ENCODE results near the gene CARMIL1.

Gene CARMIL1

DNA sequence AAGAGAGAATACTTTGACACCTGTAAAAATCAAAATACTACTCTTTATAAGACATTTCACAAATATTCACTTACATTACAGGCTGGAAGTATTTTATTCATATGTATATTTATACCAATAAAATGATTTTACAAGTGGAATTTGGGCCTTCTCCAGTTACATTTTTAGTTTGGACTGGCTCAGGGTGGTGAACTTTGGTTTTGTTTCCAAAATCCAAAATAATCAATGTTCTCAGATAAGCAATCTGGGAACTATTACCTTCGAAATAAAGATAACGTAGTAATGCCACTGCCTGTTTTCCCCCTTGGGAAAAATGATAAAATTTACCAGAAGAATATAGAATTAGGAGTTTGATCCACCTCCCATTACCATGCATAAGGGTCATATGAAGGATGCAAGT is 341.2 kb downstream of the CARMIL1 start:
- DNase-seq (ENCODE audit: low read depth): no peak

DNA sequence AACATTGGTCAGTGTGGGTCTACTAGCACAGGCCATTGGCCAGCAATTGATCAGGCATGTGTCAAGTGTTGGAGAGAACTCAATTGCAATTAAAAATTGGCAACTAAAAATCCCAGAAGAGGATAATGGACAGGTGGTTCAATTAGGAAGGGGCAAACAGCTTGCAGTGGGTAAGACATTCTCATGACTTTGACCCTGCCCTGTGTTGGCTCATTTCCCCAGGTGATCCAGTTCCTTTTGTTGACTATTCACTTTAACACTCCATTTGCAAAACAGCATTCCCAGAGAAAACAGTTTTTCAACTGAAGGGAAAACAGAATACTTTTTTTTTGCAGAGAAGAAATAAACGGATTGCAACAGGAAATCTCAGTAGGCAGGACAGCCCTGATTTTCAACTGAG is 343.9 kb downstream of the CARMIL1 start:
- no peak for DNase-seq (ENCODE audit: low read depth)

DNA sequence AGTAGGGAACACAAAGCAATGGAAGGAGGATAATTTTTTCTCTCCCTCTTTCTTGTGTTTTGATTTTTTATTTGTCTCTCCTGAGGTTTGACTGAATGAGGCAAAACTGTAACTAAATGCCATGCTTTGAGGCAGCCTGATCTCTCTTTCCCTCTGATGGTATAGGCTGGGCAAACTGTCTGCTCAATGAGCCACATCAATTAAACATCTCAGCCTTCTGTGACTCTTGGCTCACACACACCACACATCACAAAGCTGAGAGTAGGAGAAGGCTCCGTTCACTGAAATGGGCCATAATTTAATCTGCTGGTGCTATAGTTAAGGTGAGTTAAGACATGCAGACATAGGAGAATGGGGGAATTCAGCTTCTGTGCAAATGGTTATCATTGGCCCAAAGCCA is 344.7 kb downstream of the CARMIL1 start:
- DNase-seq (ENCODE audit: low read depth): no peak

DNA sequence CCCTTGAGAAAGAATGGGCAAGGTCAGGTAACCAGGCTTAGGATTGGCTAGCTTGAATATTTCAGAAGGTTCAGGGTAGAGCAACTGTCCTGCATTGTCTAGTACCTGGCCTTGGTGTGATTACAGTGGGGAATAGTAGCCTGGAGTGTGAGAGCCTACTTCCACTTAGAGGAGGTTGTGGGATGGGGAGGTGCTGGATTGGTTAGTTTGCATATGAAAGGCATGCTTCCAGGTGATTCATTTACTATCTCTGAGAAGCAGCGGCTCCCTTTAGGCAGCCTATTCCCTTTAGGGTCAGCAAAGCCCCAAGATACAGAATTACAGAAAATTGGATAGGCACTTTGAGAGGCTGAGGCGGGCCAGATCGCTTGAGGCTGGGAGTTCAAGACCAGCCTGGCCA is 347.8 kb downstream of the CARMIL1 start:
- DNase-seq (ENCODE audit: low read depth): no peak

DNA sequence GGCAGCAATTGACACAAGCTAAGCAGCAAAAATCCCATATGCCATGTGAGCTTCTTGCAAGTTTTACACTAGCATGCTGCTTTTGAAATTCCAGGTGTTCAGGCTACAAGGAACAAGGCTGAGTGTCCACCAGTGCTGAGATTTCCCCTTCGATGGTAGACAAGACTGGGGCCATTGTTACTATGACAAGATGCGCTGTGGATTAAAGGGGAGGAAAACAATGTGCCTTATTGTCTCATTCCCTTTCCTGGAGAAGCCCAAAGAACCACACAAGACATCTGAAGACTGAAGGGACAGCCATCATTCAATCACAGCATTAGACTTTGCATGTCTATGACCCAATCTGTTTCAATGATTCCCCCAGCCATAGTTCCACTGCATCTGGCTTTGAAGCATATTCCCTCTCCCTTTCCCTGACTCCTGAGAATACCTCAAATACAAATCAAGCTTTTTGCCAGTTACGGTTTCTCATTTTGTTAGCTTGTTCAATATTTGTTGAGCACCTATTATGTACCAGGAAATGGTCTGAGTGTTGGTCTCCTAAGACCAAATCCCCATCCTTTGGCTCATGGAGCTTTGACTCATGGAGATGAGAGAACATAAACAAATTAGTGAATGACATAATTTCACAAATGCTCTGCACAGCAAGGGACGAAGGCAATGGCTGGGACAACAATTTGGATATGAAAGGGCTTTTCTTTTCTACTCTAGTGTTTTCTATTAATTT is 349.5 kb downstream of the CARMIL1 start:
- DNase-seq (ENCODE audit: low read depth): no peak

DNA sequence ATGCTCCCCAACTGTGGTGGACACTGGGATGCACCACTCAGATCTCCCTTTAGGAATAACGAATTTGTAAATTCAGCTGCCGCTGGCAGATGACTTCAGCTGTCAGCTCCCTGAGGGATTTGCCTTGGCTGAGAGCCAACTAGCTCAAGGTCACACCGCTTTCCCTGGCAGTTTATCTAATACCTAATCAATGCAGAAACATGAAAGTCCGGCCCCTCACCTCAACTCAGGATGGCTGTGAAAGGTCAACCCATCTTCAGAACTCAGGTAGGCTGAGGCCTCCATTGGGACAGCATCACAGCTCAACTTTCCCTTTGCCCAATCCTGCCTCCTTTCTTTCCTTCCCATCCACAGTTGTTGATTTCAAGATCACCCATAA is 350.0 kb downstream of the CARMIL1 start:
- DNase-seq (ENCODE audit: low read depth): no peak

DNA sequence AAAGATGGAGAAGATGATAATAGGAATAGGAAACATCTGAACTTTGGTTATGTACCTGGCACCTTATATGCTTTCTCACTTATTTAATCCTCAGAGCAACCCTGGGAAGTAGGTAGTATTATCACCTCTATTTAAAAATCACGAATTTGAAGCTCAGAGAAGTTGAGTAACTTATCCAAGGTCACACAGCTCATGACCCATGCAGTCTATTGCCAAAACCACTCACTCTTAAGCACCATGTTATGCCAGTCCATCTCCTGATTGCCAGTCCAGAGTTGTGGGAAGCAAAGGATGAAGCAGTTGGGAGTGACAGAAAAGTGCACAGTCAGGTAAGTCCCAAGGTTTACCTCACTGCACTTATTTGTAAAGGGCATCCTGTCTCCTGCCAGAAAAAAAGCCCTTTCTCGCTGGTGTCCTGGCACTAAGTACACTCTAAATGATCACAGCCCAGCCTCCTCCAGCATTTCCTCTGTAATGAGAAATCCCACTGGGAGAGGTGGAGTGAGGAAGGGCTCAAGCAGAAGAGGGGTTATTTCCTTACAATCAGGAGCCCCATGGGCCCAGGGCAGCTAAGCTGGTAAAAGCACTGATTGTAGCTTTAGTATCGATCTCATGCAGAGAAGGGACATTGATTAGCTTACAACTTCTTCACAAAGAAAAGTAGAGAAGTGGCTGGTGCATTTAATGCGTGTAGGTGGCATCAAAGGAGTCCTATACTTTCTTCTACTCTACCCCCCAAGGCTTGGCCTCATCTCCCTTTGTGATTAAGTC is 351.5 kb downstream of the CARMIL1 start:
- DNase-seq (ENCODE audit: low read depth): no peak

DNA sequence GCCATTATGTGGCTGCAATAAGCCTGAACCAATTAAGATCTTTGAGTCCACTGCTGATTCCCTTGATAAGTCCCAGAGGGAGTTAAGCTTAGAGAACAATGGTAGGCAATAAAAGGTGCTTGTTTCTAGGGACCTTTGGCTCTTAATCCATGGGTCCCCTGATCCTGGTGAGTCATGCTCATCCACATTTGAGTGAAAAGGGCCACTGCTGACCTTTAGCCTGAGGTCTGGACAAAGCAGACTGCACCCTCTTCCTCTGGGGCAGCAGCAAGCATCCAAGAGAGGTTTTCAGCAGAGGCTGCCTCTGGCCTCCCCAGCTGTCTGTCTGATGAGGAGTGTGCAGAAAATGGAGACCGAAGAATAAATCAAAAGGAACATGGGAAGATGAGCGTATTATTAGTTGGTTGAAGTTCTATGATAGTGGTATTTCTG is 356.7 kb downstream of the CARMIL1 start:
- no peak for DNase-seq (ENCODE audit: low read depth)

DNA sequence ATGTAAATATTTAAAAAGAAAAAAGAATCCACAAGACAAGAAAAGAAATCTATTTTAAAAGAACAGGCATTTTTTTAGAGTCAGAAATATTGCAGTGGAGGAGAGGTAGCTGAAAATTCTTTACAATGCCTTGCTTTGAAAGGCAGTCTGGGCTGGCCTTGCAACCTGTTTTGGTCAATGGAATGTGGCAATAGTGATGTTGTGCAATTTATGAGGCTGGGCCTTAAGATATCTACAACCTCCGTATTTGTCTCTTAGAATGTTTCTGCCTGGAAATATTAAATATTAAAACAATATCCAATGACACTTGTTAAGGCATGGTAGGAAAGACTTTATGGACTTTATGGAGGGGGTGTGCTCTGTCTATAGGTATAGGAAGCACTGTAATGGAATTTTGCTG is 358.0 kb downstream of the CARMIL1 start:
- DNase-seq (ENCODE audit: low read depth): no peak

DNA sequence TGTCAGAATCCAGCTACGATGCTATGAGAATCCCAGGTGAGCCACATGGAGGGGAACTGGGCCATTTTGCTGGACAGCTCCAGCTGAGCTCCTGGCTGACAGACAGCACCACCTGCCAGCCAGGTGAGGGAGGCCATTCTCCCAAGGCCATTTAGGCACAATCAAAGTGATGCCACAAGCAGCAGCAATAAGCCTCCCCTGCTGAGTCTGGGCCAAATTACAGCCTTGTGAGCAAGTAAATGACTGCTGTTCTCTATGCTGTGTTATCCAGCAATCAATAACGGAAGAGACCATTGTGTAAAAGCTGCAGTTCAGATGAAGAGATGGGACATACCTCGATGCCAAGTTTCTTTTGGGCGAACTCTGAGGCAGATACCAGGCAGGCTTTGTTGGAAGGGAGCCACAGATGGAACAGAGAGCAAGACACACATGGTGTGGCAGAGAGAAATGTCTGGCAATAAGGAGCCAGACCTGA is 358.8 kb downstream of the CARMIL1 start:
- no peak for DNase-seq (ENCODE audit: low read depth)

DNA sequence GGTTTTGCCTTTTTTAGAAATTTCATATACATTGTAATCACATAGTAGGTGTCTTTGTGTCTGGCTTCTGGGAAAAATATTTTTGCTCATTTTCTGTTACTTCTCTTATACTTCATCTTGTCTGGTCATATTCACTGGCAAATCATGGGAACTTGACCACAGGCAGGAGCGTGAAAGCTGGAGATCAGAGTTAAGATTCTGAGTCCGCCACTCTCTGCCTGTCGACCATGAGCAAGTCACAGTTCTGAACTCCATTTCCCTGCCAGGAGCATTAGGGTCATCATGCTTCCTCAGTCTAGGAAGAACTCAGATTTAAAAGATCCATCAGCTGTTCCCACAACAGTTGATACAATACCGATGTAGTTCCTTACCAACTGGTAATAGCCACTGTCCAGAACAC is 360.5 kb downstream of the CARMIL1 start:
- DNase-seq (ENCODE audit: low read depth): no peak

DNA sequence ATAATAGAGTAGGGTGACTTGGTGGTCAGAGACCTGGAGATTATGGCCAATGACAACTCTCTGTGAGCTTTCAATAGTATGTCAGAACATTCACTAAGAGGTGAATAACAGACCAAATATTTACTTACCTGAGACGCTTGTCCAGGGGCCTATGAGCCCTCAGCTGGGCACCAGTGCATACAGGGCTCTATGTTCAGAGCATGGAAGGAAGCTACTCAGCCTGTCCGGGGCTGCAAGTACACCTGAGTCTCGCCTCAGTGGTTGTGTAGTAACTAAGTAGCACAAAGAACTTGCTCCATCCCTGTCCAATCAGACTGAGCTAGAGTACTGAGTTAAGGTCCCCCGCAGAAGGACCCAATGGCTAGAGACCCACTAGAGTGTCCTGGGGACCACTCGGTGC is 361.3 kb downstream of the CARMIL1 start:
- no peak for DNase-seq (ENCODE audit: low read depth)

DNA sequence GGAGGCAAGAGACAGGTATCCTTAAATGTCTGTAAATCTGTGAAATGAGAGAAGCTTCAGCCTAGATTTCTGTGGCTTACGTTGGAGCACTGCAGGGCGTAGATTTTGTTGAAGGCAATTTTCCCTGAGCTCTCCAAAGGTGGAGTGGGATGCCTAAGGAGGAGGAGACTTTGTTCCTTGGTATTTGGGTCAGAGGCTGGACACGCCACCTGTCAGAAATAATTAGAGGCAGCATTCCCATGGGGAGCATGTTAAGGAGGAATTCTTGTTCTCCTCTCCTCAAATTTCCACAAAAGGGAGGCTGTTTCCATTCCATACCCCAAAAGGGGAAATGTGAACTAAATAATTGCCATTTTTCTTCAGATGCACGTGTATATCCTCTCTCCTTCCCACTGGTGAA is 361.7 kb downstream of the CARMIL1 start:
- DNase-seq (ENCODE audit: low read depth): no peak

DNA sequence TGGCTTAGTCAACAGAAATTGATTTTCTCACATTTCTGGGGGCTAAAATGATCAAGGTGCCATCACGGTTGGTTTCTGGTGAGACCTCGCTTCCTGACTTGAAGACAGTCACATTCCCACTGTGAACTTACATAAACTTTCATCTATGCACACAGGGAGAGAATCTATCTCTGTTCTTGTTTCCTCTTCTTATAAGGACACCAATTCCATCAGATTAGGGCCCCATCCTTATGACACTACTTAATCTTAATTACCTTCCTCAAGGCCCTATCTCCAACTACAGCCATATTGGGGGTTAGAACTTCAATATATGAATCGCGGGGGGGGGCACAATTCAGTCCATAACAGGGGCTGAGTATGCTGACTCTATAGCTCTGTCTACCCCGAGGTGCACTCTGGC is 362.2 kb downstream of the CARMIL1 start:
- DNase-seq (ENCODE audit: low read depth): no peak

DNA sequence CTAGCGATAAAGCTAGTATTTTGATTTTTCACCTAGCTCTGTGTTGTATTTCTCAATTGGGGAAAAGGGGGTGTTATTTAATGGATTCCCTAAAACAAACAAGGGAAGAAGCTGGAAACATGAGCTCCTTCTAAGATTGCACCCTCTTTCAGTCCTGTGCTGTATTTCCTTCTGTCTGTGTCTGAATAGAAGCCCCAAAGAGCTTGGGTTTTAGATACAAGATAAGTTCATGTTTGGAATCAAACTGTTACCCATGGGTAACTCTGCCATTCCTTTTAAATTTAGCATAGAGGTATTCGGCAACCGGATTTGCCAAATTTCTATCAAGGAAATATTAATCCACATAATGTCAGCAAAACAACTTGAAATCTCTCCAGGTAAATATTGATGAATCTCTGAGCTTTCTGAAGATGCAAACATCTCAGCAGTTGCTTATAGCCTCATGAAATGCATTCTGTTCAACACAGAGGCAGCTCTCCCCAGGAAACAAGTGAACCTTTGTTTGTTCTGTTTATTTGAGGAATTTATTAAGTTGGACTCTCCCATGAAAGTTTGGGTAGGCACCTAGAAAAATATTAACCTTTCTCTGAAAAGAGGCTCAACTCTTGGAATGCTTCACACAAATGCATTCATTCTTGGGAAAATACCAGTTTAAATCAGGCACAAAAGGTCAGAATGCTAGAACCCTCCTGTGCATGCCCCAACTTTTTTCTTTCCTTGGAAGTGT is 362.9 kb downstream of the CARMIL1 start:
- DNase-seq (ENCODE audit: low read depth): no peak

DNA sequence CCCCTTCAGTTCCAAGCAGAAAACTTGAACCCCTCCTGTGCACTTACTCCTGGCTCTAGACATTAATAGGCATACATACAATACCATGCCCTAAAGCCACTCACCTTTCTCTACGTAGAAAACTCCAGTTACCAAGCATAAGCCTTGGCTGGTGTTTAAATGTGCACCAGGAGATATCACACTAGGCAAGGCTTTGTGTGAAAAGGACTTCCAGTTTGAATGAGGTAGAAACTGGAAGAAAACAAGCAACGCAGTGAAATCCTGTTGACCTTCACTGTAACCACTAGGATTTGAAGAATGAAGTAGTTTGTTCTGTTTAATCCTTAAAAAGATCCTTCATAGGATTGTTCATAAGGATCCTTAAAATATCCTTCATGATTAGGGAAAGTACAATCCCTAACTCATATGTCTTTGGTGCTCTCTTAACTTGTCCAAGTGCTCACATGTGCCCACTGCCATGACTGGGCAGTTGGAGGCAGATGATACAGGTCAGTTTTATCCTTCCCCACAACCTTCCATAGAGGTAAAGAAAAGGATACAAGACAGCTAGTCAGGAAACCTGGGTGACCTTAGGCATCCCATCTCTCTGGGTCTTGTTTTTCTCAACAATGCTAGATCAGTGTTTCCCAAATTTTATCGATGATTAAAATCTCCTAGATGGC is 363.6 kb downstream of the CARMIL1 start:
- DNase-seq (ENCODE audit: low read depth): no peak

DNA sequence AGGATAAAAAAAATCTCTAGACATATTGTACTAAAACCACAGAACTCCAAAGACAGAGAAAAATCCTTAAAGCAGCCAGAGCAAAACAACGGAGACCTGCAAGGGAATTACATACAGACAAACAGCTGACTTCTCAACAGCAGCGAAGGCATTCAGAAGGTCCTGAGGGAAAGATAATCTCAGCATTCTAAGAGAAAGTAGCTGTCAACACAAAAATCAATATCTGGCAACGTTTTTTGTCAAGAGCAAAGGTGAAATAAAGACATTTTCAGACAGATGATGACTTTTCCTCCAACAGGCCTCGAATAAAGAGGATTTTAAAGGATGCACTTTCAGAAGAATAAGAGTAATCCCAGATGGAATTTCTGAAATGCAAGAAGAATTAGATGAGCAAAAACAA is 366.7 kb downstream of the CARMIL1 start:
- no peak for DNase-seq (ENCODE audit: low read depth)

DNA sequence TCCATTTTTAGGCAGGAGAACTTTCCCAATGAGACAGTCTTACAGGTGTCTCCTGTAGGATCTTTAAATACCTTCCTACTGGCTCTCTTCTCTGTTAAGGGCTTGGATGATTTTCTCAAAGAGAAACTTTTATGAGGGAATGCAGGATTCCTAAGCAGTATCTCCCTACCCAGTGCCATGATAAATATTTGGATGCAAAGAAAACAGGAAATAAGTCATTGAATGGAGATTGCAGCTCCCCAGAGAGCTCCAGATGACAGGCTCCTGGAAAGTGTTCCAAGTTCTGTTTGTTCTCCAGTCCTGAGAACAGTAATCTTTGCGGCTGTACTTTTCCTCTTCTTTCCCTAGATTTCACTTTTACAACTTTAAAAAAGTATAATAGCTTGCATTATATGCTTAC is 370.4 kb downstream of the CARMIL1 start:
- DNase-seq (ENCODE audit: low read depth): no peak

DNA sequence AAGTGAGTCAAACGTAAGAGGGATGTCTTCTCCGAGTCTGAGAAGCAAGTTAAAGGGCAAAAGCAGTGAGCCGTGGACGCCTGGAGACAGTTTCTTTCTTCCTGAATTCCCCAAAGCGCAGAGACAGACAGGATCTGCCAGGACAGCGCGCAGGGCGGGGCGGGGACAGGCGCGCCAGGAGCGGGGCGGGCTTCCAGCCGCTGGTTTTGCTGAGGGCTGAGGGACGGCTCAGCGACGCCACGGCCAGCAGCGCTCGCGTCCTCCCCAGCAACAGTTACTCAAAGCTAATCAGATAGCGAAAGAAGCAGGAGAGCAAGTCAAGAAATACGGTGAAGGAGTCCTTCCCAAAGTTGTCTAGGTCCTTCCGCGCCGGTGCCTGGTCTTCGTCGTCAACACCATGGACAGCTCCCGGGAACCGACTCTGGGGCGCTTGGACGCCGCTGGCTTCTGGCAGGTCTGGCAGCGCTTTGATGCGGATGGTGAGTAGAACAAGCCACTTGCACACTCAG is 372.9 kb downstream of the CARMIL1 start, which contains the start of gene SCGN:
SCGN (plus strand) TSS at position 209 of the 509 bp plus-strand sequence; CDS start at position 398, 189 bp downstream.
- peak; percentile 7 for DNase-seq (ENCODE audit: low read depth)

DNA sequence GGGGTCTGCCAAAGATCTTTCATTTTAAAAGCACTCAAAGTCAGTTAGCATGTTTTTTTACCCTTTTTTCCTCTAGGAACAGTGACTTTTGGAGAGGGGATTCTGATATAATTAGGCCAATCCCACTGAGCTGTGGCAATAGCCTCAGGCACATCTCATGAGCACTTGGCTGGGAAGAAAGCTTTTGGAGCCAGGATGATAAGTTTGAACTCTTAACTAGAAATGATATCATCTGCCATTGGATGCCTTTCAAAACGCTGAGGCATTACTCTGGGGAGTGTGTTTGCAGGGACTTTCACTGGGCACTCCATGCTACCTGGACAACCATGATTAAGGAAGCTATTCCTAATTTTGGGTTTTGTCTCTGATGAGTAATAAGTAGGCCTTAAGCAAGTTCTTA is 376.5 kb downstream of the CARMIL1 start:
- no peak for DNase-seq (ENCODE audit: low read depth)

DNA sequence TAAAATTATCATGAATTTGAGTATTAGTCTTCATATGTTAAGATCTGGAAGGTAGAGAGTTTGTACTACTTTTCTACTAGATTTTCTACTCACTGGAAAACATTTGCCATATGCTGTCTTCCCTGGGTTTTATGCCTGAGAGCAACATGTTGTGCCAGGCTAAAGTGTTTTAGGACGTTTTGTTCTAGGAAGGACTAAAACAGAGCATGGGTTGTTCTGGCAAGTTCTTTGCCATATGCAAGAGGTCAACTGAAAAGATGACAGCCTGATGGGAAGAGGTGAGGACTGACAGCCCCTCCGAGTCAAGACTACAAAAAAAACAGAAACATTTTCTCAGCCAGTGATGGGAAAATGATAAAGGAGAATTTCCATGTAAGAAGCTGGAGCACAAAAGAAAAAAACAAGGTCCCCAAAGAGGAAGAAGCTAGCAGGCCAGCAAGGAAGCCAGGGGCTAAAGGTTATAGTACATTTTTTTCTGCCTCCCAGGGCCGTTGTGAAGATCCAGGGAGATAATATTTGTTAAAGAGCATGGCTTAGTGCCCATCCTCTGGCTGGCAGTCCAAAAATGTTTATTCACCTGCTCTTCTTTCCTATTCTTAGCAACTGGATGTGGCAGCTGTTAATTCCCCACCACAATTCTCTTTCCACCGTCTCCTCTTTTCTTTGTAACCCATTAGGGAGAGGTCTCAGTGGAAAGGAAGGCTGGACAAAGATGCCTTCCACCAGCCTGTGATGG is 380.6 kb downstream of the CARMIL1 start:
- no peak for DNase-seq (ENCODE audit: low read depth)

Measured in stimulated activated CD8-positive, alpha-beta memory T cell treated with anti-CD3 and anti-CD28 coated beads, Interleukin-15, amount 100 ng/mL, for 24 hours (primary cell).